GM12878 (cell line): ENCODE measurements around the gene YBX2. TPM values are rescaled to one million over a fixed set of nuclear protein-coding genes. Genes with fewer than 3 reads are reported as not detected.

Source experiments
- CHD1 ChIP-seq: IDR thresholded peaks from 2 replicates; pipeline ENCODE4 v1.6.1; 2012; ENCODE audit warnings: low read depth, low read length, improper control_type of control experiment
- CREM ChIP-seq: IDR thresholded peaks from 2 replicates; pipeline ENCODE4 v1.6.1; 2014; ENCODE audit warnings: antibody characterized with exemption, low read depth
- E2F8 ChIP-seq: fragments of 450-650 bp; IDR thresholded peaks from 2 replicates; pipeline ENCODE4 v1.6.1; 2018; ENCODE audit warnings: mild to moderate bottlenecking, low read depth, moderate library complexity; ENCODE audit not compliant: partially characterized antibody
- HCFC1 ChIP-seq: fragments of 150-350 bp; IDR thresholded peaks from 2 replicates; pipeline ENCODE4 v1.6.1; 2014; ENCODE audit warnings: low read length
- IKZF1 ChIP-seq: fragments of 450-650 bp; conservative IDR thresholded peaks from 2 replicates; pipeline ENCODE4 v1.6.1; 2017; ENCODE audit warnings: antibody characterized with exemption, mild to moderate bottlenecking
- IRF5 ChIP-seq: fragments of 450-650 bp; IDR thresholded peaks from 2 replicates; pipeline ENCODE4 v1.6.1; 2017; ENCODE audit warnings: borderline replicate concordance
- KDM1A ChIP-seq: fragments of 200-600 bp; sonication (generic); IDR thresholded peaks from 2 replicates; pipeline ENCODE4 v1.6.1; 2016; ENCODE audit warnings: borderline replicate concordance
- MTA3 ChIP-seq: IDR thresholded peaks from 2 replicates; pipeline ENCODE4 v1.6.1; 2012; ENCODE audit warnings: low read length, inconsistent platforms, borderline replicate concordance
- MYC ChIP-seq: IDR thresholded peaks from 2 replicates; pipeline ENCODE4 v1.6.1; 2011; ENCODE audit warnings: mild to moderate bottlenecking, low read length, moderate library complexity, inconsistent platforms; ENCODE audit not compliant: insufficient read depth, insufficient replicate concordance, insufficient read length, severe bottlenecking
- NBN ChIP-seq: fragments of 450-650 bp; IDR thresholded peaks from 2 replicates; pipeline ENCODE4 v1.6.1; 2016
- NFIC ChIP-seq: IDR thresholded peaks from 2 replicates; pipeline ENCODE4 v1.6.1; 2012; ENCODE audit warnings: low read depth, mild to moderate bottlenecking, inconsistent platforms, low read length, moderate library complexity
- NFYA ChIP-seq: IDR thresholded peaks from 2 replicates; pipeline ENCODE4 v1.6.1; 2011; ENCODE audit warnings: low read depth, mild to moderate bottlenecking, low read length, improper control_type of control experiment, borderline replicate concordance
- NKRF ChIP-seq: fragments of 450-650 bp; conservative IDR thresholded peaks from 2 replicates; pipeline ENCODE4 v1.6.1; 2017; ENCODE audit warnings: mild to moderate bottlenecking, moderate library complexity
- NR2C1 ChIP-seq: fragments of 450-650 bp; IDR thresholded peaks from 2 replicates; pipeline ENCODE4 v1.6.1; 2017; ENCODE audit warnings: antibody characterized with exemption, mild to moderate bottlenecking, moderate library complexity
- PKNOX1 ChIP-seq: fragments of 450-650 bp; IDR thresholded peaks from 2 replicates; pipeline ENCODE4 v1.6.1; 2016; ENCODE audit warnings: mild to moderate bottlenecking
- PRDM15 ChIP-seq: fragments of 450-650 bp; formaldehyde crosslinking; IDR thresholded peaks from 2 replicates; pipeline ENCODE4 v1.4.0; 2020; ENCODE audit warnings: mild to moderate bottlenecking, moderate library complexity
- RUNX3 ChIP-seq: IDR thresholded peaks from 2 replicates; pipeline ENCODE4 v1.6.1; 2012; ENCODE audit warnings: low read length, inconsistent platforms
- polyA plus RNA-seq, 11 experiments: library from polyadenylated mRNA; depleted of rRNA in 4 of 11; unstranded in 6 of 11; stranded (reverse) in 5 of 11; fragments of >200 nt; fragmentation: Nextera tagmentation in 4 of 11; fragmentation: Illumina TruSeq in 1 of 11; extraction: Ambion mirVana in 4 of 11; extraction: Trizol in 1 of 11; gene quantifications; 1 replicate in 1 of 11; 2 replicates in 10 of 11; pipeline versions ENCODE4 v1.2.1 to v1.2.3, GENCODE V29; 2011 to 2016; ENCODE audit warnings: inconsistent platforms in 2 of 11, missing spikeins in 2 of 11, low read depth in 1 of 11
- total RNA-seq, 4 experiments: library from RNA; depleted of rRNA in 3 of 4; stranded (reverse); fragments of >200 nt in 3 of 4; fragmentation: Illumina TruSeq in 1 of 4; extraction: Trizol in 1 of 4; gene quantifications; 2 replicates each; pipeline versions ENCODE4 v1.2.1 to v1.2.3, GENCODE V29; 2013 to 2021

YBX2 gene
- total and polyA plus RNA-seq, 10 of the 15 experiments (the other 5 are each of a cell fraction or from before 2014, with no cell fraction given): not detected

GRCh38 chr17:7252176-7253043 lies 42.0 kb downstream of the YBX2 start, which contains the start of gene ELP5 (continued):
- TF ChIP-seq HCFC1 (peak; percentile 66), PRDM15 (CRISPR knock-in tag) (no peak), IKZF1 (peak; percentile 86), NFIC (no peak), CHD1 (no peak), NKRF (peak; percentile 83), NBN (peak; percentile 99), NR2C1 (peak; percentile 62; the same call in 1 of the 2 replicates), MYC (peak; percentile 28), CREM (peak; percentile 98), NFYA (no peak), PKNOX1 (no peak; the same call in none of the 2 replicates), E2F8 (peak; percentile 50), RUNX3 (no peak; the same call in none of the 2 replicates), IRF5 (no peak), MTA3 (no peak), KDM1A (no peak)
